Keratinocyte (primary cell): ENCODE results near the gene USP37. TPM values are rescaled to one million over a fixed set of nuclear protein-coding genes. Genes with fewer than 3 reads are reported as not detected.

Experiments
- DNase-seq: peaks from one replicate; pipeline ENCODE4 v3.0.0-alpha.2; 2011; ENCODE audit warnings: low read depth, missing footprints, low spot score
- FAIRE-seq: peaks from 2 replicates; lab custom pipeline; 2011; peaks lifted over from hg19 to GRCh38; lab: Jason Lieb, UNC
- H2AFZ ChIP-seq: 2 replicates; pipeline ENCODE4 v1.6.0; 2012; ENCODE audit warnings: low read length, control low read depth, inconsistent platforms; ENCODE audit not compliant: control insufficient read depth
- H3K27ac ChIP-seq: 2 replicates; pipeline ENCODE4 v1.5.1; 2011; ENCODE audit warnings: low read length; ENCODE audit not compliant: control insufficient read depth, insufficient read depth
- H3K27me3 ChIP-seq: 3 replicates; pipeline ENCODE4 v1.6.0; 2011; ENCODE audit warnings: low read length; ENCODE audit not compliant: control insufficient read depth, insufficient read depth; ENCODE audit errors: extremely low read depth
- H3K36me3 ChIP-seq, 2 experiments: 2 replicates in 1 of 2; 3 replicates in 1 of 2; pipeline ENCODE4 v1.5.1; 2011; ENCODE audit warnings: low read length in 2 of 2, mild to moderate bottlenecking in 1 of 2; ENCODE audit not compliant: control insufficient read depth in 2 of 2, insufficient read depth in 2 of 2; ENCODE audit errors: extremely low read depth in 1 of 2
- H3K4me1 ChIP-seq: 3 replicates; pipeline ENCODE4 v1.5.1; 2011; ENCODE audit warnings: low read length; ENCODE audit not compliant: control insufficient read depth, insufficient read depth; ENCODE audit errors: extremely low read depth
- H3K4me2 ChIP-seq: 3 replicates; pipeline ENCODE4 v1.6.0; 2011; ENCODE audit warnings: low read depth, low read length; ENCODE audit not compliant: control insufficient read depth, insufficient read depth; ENCODE audit errors: extremely low read depth
- H3K4me3 ChIP-seq, 3 experiments: fragments of 200-600 bp in 1 of 3; sonication (generic) in 1 of 3; 2 replicates in 2 of 3; 3 replicates in 1 of 3; pipeline ENCODE4 v1.5.1; 2011 to 2016; ENCODE audit warnings: low read length in 3 of 3, mild to moderate bottlenecking in 3 of 3, control low read depth in 2 of 3, inconsistent platforms in 1 of 3, low read depth in 1 of 3, mixed read lengths in 1 of 3, mixed run types in 1 of 3, moderate library complexity in 1 of 3; ENCODE audit not compliant: control insufficient read depth in 2 of 3, insufficient read depth in 2 of 3; ENCODE audit errors: extremely low read depth in 1 of 3
- H3K79me2 ChIP-seq: 2 replicates; pipeline ENCODE4 v1.6.0; 2012; ENCODE audit warnings: low read length; ENCODE audit not compliant: control insufficient read depth, insufficient read depth
- H3K9ac ChIP-seq: 3 replicates; pipeline ENCODE4 v1.6.0; 2011; ENCODE audit warnings: low read length; ENCODE audit not compliant: control insufficient read depth, insufficient read depth; ENCODE audit errors: extremely low read depth
- H3K9me1 ChIP-seq: 3 replicates; pipeline ENCODE4 v1.6.0; 2011; ENCODE audit warnings: low read length; ENCODE audit not compliant: control insufficient read depth, insufficient read depth; ENCODE audit errors: extremely low read depth
- H3K9me3 ChIP-seq: 2 replicates; pipeline ENCODE4 v1.5.1; 2012; ENCODE audit warnings: low read depth, low read length; ENCODE audit not compliant: control insufficient read depth
- H4K20me1 ChIP-seq: 3 replicates; pipeline ENCODE4 v1.6.0; 2011; ENCODE audit warnings: low read length; ENCODE audit not compliant: control insufficient read depth, insufficient read depth; ENCODE audit errors: extremely low read depth
- EZH2 ChIP-seq: IDR thresholded peaks from one replicate; pipeline ENCODE4 v1.6.1; 2012; ENCODE audit warnings: inconsistent platforms, mild to moderate bottlenecking, low read length, moderate library complexity
- dilution Hi-C: fragments of 300-500 bp; cut with MboI; formaldehyde crosslinking; loops from one replicate; pipeline ENCODE4 v1.7.0; 2020; ENCODE audit warnings: low sequenced_read_pairs; ENCODE audit not compliant: extremely low pct_ligation_motif_present
- polyA minus RNA-seq, 3 experiments: library from RNA; depleted of rRNA, polyadenylated mRNA; stranded (reverse); fragments of >200 nt; gene quantifications; 1 replicate in 1 of 3; 2 replicates in 1 of 3; 3 replicates in 1 of 3; pipeline ENCODE4 v1.2.3, GENCODE V29; 2011
- polyA plus RNA-seq, 5 experiments: library from polyadenylated mRNA; depleted of rRNA in 3 of 5; stranded (reverse) in 3 of 5; stranded (forward) in 1 of 5; unstranded in 1 of 5; fragments of >200 nt; gene quantifications; 1 replicate in 1 of 5; 2 replicates in 3 of 5; 3 replicates in 1 of 5; pipeline versions ENCODE4 v1.2.1 to v1.2.3, GENCODE V29; 2011 to 2012; ENCODE audit warnings: missing spikeins in 2 of 5, low read depth in 1 of 5, low replicate concordance in 1 of 5
- TF ChIP-seq, protein P1 (sequence below), 3 experiments: IDR thresholded peaks in 1 of 3; conservative IDR thresholded peaks in 1 of 3; optimal IDR thresholded peaks in 1 of 3; 2 replicates in 2 of 3; 3 replicates in 1 of 3; pipeline versions ENCODE3 to v1.5.1; 2011; ENCODE audit warnings: low read length in 3 of 3, mild to moderate bottlenecking in 3 of 3, moderate library complexity in 2 of 3, control low read depth in 1 of 3, inconsistent platforms in 1 of 3; ENCODE audit not compliant: insufficient read depth in 2 of 3; ENCODE audit errors: extremely low read depth in 1 of 3

Gene USP37, protein sequence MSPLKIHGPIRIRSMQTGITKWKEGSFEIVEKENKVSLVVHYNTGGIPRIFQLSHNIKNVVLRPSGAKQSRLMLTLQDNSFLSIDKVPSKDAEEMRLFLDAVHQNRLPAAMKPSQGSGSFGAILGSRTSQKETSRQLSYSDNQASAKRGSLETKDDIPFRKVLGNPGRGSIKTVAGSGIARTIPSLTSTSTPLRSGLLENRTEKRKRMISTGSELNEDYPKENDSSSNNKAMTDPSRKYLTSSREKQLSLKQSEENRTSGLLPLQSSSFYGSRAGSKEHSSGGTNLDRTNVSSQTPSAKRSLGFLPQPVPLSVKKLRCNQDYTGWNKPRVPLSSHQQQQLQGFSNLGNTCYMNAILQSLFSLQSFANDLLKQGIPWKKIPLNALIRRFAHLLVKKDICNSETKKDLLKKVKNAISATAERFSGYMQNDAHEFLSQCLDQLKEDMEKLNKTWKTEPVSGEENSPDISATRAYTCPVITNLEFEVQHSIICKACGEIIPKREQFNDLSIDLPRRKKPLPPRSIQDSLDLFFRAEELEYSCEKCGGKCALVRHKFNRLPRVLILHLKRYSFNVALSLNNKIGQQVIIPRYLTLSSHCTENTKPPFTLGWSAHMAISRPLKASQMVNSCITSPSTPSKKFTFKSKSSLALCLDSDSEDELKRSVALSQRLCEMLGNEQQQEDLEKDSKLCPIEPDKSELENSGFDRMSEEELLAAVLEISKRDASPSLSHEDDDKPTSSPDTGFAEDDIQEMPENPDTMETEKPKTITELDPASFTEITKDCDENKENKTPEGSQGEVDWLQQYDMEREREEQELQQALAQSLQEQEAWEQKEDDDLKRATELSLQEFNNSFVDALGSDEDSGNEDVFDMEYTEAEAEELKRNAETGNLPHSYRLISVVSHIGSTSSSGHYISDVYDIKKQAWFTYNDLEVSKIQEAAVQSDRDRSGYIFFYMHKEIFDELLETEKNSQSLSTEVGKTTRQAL
- polyA plus RNA-seq (2.2 to 4.2 TPM (median 2.7 TPM) in 3 replicates), polyA minus RNA-seq (3.5 to 11.3 TPM (median 5.9 TPM) in 3 replicates)
- polyA plus RNA-seq (2011; ENCODE audit: low read depth) = 6.4 TPM
- polyA plus RNA-seq (2011; cell fraction: cytosol; rRNA removed) = 0.97 and 2.1 TPM in 2 replicates
- polyA plus RNA-seq (2011; cell fraction: nucleus; rRNA removed) = 2.9 and 3.0 TPM in 2 replicates
- 2.0 and 2.7 TPM in 2 replicates for polyA plus RNA-seq (2012; ENCODE audit: low replicate concordance)
- 4.4 TPM for polyA minus RNA-seq (2011; cell fraction: cytosol; rRNA and poly(A)+ RNA removed)
- 5.5 and 11.1 TPM in 2 replicates for polyA minus RNA-seq (2011; cell fraction: nucleus; rRNA and poly(A)+ RNA removed)

- Histone ChIP-seq H4K20me1 (no peaks in the 10 kb centered on the region), H3K79me2 (peaks cover 81% of the 10 kb centered on the region), H3K36me3 (peaks cover 2 to 7% of the 10 kb centered on the region in 2 experiments), H2AFZ (peak within 1 kb of the TSS; percentile 99), H3K9ac (peak within 1 kb of the TSS; percentile 99), H3K9me3 (no peaks in the 10 kb centered on the region), H3K27me3 (no peaks in the 10 kb centered on the region), H3K27ac (peak within 1 kb of the TSS; percentile 96), H3K4me3 (peak within 1 kb of the TSS; percentile 88 to 95 (median 93)), H3K4me2 (peak within 1 kb of the TSS; percentile 100), H3K9me1 (no peaks in the 10 kb centered on the region), H3K4me1 (peaks cover 29% of the 10 kb centered on the region)
- dilution Hi-C loops = no loop called here
- peak; percentile 79 for DNase-seq
- no peak for FAIRE-seq
- TF ChIP-seq EZH2 = no peak
- TF ChIP-seq, protein P1, sequence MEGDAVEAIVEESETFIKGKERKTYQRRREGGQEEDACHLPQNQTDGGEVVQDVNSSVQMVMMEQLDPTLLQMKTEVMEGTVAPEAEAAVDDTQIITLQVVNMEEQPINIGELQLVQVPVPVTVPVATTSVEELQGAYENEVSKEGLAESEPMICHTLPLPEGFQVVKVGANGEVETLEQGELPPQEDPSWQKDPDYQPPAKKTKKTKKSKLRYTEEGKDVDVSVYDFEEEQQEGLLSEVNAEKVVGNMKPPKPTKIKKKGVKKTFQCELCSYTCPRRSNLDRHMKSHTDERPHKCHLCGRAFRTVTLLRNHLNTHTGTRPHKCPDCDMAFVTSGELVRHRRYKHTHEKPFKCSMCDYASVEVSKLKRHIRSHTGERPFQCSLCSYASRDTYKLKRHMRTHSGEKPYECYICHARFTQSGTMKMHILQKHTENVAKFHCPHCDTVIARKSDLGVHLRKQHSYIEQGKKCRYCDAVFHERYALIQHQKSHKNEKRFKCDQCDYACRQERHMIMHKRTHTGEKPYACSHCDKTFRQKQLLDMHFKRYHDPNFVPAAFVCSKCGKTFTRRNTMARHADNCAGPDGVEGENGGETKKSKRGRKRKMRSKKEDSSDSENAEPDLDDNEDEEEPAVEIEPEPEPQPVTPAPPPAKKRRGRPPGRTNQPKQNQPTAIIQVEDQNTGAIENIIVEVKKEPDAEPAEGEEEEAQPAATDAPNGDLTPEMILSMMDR (optimal IDR thresholded peaks at IDR 0.05 in 1 of 3, IDR thresholded peaks at IDR 0.05 in 1 of 3, conservative IDR thresholded peaks at IDR 0.05 in 1 of 3; ENCODE audit: extremely low read depth in 1 of 3, insufficient read depth in 2 of 3, low read length in 3 of 3) = no peak
Observed at GRCh38 chr2:218568190-218569037, at the start of gene USP37, which contains the start of gene CNOT9. Gene USP37 (minus strand): TSS chr2:218568351. CDS start chr2:218558653, 9,698 bp downstream. Gene CNOT9 (plus strand): TSS chr2:218568839. CDS start chr2:218568955, 116 bp downstream.

DNA sequence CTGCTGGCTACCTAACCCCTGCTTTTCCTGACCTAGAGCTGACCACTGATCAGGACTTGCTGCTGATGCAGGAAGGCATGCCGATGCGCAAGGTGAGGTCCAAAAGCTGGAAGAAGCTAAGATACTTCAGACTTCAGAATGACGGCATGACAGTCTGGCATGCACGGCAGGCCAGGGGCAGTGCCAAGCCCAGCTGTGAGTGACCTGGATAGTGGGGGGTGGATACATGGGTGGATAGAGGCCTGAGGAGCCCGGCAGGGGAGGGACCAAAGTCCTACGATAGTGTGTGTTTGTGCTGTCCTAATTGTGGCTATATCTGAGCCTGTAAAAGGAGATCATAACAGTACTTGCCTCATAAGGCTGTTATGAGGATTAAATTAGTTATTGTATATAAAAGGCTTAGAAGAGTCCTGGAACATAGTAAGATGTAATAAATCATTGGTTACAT is 47.7 kb upstream of the USP37 start:
- Histone ChIP-seq H4K20me1 (no peaks in the 10 kb centered on the region), H3K79me2 (no peaks in the 10 kb centered on the region), H3K36me3 (peaks cover 0 to 2% of the 10 kb centered on the region in 2 experiments), H3K4me3 (no peak overlapping the region), H3K9me1 (no peaks in the 10 kb centered on the region), H3K9me3 (no peaks in the 10 kb centered on the region), H3K4me1 (no peaks in the 10 kb centered on the region), H3K4me2 (no peak overlapping the region), H2AFZ (no peak overlapping the region), H3K27ac (no peak overlapping the region), H3K9ac (no peak overlapping the region), H3K27me3 (no peaks in the 10 kb centered on the region)
- no peak for TF ChIP-seq EZH2
- TF ChIP-seq, protein P1 (optimal IDR thresholded peaks at IDR 0.05 in 1 of 3, IDR thresholded peaks at IDR 0.05 in 1 of 3, conservative IDR thresholded peaks at IDR 0.05 in 1 of 3; ENCODE audit: extremely low read depth in 1 of 3, insufficient read depth in 2 of 3, low read length in 3 of 3) = no peak
- dilution Hi-C loops = no loop called here
- DNase-seq = no peak
- FAIRE-seq = no peak
